Activated CD4-positive, alpha-beta T cell treated with anti-CD3 and anti-CD28 coated beads, Interleukin-10, Interleukin-2, amounts not matched to agents 100 ng/mL and 50 ng/mL, durations not matched to agents 16 hours and 8 hours (primary cell): ENCODE measurements around the gene PDGFRA.
A peak's percentile ranks its signal among the peaks of the same experiment; 100 is the strongest.

ENCODE experiments used
- DNase-seq: peaks from one replicate; pipeline ENCODE4 v3.0.0-alpha.2; 2020

The PDGFRA gene

DNA sequence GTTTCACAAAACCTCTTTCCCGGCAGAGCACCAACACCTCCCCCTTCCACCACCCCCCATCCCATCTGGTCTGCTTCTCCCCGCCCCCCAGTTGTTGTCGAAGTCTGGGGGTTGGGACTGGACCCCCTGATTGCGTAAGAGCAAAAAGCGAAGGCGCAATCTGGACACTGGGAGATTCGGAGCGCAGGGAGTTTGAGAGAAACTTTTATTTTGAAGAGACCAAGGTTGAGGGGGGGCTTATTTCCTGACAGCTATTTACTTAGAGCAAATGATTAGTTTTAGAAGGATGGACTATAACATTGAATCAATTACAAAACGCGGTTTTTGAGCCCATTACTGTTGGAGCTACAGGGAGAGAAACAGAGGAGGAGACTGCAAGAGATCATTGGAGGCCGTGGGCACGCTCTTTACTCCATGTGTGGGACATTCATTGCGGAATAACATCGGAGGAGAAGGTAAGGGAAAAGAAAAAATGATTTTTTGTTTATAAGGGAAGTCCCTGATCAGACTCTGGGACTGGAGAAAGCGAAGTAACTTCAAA, at the start of gene PDGFRA:
Gene PDGFRA (plus strand): TSS at position 333 of the 541 bp plus-strand sequence. CDS start 29,476 bp downstream, outside the sequence.
- DNase-seq = no peak

DNA sequence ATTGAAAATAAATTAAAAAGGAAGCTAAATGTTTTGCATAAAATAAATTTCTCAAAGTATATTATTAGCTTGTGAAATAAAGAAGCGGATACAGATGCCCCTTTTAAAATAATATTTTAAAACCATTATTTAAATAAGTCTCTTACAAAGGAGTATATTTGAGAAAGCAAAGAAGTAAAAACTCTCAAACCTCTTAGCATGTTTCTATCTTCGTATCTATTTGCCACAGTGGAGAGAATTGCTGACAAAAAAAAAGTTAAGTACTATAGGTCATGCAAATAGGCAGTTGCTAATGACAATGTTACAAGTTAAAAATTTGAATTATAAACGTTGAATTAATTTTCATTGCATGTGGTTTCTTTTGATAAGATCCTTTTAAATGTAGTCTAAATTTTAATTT, 44.5 kb upstream of the PDGFRA start:
- DNase-seq = no peak

DNA sequence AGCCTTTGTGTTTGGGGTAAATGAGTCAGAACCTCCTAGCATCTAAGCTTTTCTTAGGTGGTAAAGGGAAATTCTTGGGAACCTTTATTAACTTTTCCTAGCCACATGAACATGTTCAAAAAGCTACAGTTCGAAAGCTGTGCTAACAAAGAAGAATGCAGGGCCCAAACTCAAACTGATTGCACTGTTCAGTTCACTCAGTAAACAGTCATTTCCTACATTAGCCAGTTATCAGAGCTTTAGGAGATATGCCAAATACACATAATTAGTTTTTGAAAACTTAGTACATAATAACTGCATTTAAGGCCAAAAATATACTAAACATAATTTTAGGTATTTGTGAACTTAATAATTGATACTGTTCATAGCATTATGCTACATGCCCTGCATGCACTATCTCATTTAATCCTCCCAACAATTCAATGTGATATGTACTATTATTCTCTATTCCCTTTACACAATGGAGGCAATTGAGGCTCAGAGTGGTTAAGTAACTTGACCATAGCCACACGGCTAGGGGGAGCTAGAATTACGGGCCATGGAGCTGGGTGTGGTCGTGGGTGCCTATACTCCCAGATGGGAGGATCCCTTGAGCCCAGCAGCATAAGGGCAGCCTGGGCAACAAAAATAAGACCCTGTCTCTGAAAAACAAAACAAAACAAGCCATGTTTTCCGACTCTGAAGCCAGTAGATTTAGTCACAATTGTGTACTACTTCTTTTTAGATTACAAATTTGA, 43.9 kb upstream of the PDGFRA start:
- no peak for DNase-seq

- DNase-seq = no peak
Measured at GRCh38 chr4:54185866-54186265, 43.2 kb upstream of the PDGFRA start.

DNA sequence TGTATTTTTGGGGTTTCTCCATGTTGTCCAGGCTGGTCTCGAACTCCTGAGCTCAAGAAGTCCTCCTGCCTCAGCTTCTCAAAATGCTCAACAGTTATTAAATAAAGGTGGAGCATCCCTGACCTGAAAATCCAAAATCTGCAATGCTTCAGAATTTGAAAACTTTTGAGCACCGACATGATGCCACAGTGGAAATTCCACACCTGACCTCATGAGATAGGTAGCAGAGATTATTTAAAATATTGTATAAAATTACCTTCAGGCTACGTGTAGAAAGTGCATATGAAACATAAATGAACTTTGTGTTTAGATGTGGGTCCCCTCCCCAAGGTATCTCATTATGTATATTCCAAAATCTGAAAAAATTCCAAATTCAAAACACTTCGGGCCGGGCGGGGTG, 42.7 kb upstream of the PDGFRA start:
- DNase-seq = no peak

DNA sequence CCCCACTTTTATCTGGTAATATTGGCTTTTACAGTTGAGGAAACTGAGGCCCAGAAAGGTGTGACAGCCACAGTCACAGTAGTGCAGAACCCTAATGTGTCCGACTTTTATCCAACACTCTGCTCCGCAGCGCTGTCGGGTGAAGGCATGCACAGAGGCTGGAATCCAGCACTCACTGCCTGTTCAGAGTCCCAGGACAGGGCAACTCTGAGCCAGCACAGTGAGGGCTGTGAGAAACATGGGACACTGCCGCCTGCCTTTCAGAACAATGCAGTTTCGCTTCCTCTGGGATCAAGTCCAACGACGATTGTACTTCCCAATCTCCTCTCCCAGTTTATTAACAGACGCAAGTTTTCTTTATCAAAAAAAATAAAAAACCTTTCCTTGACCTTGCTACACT, 41.9 kb upstream of the PDGFRA start:
- DNase-seq = no peak

DNA sequence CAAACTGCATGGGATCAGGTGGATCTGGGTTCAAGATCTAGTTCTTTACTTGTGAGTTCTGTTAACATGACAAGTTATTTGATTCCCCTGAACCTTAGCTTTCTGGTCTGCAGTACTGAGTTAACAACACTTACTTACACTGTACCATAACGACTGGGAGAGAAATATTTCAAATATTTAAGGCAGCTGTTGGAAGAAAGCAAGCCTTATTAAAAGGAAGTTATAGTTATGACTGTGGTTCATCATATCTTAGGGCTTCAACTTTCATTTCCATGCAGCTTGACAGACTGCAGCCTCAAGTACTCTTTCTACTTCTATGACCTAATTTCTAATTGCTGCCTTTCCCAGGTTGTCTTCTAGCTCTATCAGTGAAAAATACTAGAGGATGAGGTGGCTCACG, 40.0 kb upstream of the PDGFRA start:
- DNase-seq = no peak

GRCh38 chr4:54192811-54193210, 36.3 kb upstream of the PDGFRA start:
- DNase-seq = no peak

DNA sequence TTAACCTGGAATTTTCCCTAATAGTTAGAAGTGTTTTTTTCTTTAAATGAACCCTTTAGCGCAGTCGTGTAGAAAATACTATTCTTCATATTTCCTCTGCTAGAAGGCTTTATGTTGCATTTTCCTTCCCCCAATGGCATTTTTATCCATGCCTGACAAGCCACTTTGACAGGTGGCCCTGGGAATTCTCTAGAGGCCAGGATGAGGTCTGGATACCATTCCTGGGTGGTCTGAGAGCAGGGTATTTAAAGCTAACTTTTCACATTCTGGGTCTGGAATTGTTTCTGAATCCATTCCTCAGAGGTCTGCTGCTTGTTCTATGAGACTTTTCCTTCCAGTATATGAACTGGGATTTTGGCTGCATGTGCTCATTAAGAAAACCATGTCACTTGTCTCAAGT, 31.2 kb upstream of the PDGFRA start:
- DNase-seq = no peak

DNA sequence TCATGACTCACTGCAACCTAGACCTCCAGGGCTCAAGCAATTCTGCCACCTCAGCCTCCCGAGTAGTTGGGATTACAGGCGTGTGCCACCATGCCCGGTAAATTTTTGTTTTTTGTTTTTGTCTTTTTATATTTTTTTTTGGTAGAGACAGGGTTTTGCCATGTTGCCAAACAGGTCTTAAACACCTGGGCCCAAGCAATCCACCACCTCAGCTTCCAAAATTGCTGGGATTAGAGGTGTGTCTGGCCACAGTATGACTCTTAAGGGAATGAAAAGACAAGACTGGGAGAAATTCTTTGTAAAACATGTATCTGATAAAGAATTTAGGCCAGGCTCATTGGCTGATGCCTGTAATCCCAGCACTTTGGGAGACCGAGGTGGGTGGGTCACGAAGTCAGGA, 29.2 kb upstream of the PDGFRA start:
- DNase-seq = no peak

DNA sequence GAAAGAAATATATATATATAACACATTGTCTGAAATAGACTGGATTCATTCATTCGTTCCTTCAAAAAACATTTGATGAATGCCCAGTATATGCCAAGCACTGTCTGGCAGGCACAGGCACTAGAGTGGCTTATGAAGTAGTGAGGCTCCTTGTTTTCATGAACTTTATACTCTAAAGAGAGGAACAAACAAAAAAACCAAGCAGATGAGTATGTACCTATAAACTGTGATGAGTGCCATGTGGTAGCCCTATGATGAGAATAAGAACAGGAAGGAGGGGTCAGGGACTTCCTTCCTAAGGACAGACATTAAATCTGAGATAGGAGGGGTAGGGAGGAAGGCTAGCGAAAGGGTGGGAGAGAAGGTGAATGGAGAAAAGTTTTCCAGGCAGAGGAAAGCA, 19.5 kb upstream of the PDGFRA start:
- no peak for DNase-seq

DNA sequence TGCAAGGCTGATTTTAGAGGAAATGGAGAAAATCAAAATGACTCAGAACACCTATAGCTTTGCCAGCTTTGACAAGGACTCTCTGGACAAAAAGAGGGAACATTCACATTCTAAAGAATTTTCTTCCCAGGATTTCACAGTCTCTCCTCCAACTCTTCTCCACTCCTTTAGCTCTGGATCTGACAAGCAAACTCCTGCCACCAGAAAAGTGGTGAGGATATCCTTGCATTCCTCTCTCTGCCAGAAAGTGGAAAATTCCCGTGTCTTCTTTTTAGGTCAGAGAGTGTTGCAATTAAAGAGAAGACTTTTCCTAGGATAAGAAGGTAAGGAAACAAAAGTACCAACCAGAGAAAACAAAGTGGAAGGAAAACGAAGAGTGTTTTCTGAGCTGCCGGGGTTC, 16.1 kb upstream of the PDGFRA start:
- no peak for DNase-seq

DNA sequence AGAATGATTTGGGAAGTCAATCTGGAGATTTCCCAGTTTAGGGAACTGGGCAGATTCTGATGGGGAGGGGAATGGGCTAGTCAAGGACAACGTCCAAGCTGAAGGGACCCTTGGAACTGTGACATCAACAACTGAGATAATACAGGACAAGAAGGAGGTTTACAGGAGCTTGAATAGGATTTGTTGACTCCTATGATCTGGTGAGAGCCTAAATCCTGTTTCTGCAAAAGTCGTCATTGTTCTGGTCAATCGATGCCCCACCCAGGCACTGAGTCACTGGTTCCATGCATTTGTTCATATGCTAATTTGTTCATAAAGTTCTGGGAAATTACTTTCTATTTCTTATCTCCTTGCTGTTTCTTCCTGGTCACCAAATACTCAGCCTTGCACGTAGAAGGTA, 15.3 kb upstream of the PDGFRA start:
- DNase-seq = no peak

GRCh38 chr4:54215379-54216077, 13.6 kb upstream of the PDGFRA start:
- no peak for DNase-seq

DNA sequence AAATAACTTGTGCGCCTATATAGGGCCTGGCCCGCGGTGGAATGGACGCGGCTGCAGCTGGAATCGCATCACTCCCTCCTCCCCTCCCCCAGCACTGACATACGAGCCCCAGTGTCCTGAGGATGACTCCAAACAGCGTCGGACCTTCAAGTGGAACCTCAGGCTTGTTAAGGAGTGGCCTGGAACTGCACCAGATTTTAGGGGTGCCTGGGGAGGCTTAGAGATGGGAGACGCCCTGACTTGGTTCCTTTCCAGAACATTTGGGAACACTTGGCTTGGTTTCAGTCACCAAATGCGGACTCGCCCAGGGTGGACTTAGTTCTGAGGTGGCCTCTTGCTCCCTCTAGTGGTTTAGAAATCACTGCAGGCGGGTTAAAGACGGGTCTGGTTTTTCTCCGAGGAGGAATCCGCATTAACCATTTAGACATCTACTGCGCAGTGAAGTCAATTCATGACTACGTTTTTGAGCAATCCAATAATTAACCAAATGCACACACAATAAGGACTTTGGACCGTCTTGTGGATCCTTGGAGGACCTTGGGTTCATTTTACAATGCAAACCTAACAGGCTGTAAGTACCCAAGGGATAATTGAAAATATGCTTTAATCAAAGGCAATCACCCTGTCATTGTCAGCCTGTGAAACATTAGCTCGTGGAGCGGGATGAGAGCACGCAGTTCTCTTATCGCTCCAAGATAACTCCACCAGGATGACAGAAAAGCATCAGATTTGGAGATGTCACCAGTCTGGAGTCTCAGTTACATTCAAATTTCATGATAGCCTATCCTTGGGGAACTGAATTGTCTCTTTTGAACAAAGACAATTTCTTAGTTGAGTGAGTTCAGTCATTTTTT, 11.2 kb upstream of the PDGFRA start:
- peak; percentile 70 for DNase-seq

- DNase-seq = no peak
Measured at GRCh38 chr4:54218736-54219135, 10.4 kb upstream of the PDGFRA start.

DNA sequence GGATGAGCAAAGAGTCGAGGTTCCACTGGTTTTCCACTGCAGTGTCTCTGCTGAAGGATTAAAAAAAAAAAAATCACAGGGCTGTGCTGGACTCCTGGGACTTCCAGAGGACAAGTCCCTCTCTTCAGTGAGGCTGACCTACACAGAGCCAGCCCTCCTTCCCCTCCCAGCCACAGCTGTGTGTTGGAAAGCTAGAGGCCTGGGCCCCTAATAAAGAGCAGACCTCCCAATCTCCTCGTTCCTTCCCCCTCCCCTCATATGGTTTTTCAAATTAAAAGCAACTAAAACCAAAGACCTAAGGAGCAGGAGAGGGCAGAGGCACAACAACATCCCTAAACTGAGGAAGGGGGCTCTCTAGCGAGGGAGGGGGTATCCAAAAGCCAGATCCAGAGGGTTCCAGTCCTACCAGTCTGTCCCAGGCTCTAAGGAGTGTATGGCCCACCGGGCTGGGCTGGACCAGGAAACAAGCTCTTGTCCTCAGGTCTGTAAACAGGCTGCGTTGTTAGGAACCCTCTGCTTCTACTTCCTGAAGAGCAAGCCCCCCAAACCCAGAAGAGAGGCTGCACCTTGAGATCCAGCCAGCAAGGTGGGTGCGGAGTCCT, 4.0 kb upstream of the PDGFRA start:
- no peak for DNase-seq

DNA sequence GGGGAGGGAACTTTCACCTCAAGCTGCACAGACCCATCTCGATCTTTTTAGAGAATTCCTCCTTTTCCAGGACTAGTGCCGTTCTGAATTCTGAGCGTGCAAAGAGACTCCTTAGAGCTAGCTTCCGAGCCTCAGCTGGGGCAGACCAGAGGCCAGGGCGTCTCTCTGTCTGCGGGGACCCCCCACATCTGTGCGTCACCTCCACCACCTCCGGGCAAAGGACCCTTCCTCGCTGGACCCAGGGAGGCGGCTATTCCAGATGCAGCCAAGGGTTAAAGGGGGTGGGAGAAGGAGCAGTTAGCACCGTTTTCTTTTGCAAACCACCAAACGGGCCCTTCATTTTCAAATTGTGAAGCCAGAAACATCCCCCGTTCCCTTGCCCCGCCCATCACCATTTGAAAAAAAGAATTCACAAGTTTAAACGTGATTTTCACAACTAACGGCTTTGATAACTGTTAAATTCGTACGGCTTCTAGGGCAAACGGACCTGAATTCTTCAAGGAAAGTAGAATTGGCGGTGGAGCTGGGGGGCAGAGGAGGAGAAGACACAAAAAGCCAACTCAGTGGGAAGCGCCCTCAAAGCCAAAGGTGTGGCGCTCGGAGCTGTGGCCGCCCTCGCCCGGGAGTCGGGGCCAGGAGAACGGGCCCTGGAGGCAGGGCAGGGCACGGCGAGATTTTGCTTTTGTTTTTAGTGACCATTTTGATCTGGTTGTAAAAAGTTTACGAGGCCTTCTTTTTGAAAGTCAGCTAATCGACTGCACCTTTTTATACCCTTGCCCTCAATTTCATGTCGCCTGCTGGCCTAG, 3.3 kb upstream of the PDGFRA start:
- no peak for DNase-seq

GRCh38 chr4:54226404-54227255, 2.5 kb upstream of the PDGFRA start:
- no peak for DNase-seq

DNA sequence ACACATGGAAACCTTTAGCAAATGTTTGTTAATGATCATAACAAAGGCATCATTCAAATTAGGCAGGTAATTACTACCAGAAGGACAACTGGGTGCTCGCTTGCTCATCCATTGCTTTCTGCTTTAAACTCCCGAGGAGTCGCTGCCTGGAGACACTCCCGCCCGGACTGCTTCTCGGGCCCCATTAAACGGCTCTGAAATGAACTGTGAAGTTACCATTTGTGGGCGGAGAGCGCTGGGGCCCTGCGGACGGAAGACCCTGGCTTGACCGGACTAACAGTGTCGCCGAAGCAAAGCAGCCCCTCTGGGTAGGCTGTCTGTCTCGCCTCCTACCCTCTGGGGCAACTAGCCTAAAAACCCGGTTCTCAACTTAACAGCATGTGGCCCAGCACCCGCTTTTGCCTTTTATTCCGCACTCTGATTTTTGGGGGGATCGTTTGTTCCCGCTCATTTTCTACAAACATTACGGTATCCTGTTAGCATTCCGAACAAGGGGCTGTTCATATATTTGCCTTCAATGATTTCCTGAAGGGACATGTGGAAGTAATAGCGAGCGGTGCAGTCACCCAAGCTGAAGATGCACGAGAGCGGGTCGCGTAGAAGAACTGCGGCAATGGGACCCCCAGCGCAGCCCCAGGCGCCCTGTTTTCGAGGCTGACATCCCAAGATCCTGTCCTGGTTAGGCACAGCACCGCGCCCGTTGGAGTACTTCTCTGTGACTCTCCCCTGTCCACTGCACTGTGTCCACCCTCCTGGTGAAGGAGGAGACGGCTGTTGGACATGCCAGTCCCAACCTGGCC, 1.6 kb upstream of the PDGFRA start:
- no peak for DNase-seq
